Stimulated activated CD4-positive, alpha-beta T cell treated with anti-CD3 and anti-CD28 coated beads, Interleukin-15, amount 100 ng/mL, for 1 hour (primary cell): Measurements from ENCODE around the gene DKKL1.
"Not testable (repeated sequence)": the region's sequence is repeated elsewhere in the genome, so short reads cannot be mapped to it uniquely, and the experiment has no call there.

ENCODE experiments used
- DNase-seq, 2 donors: peaks; one replicate each; pipeline ENCODE4 v3.0.0-alpha.2; 2020; ENCODE audit warnings: low read depth in 1 of 2, low spot score in 1 of 2

DKKL1 gene

DNA sequence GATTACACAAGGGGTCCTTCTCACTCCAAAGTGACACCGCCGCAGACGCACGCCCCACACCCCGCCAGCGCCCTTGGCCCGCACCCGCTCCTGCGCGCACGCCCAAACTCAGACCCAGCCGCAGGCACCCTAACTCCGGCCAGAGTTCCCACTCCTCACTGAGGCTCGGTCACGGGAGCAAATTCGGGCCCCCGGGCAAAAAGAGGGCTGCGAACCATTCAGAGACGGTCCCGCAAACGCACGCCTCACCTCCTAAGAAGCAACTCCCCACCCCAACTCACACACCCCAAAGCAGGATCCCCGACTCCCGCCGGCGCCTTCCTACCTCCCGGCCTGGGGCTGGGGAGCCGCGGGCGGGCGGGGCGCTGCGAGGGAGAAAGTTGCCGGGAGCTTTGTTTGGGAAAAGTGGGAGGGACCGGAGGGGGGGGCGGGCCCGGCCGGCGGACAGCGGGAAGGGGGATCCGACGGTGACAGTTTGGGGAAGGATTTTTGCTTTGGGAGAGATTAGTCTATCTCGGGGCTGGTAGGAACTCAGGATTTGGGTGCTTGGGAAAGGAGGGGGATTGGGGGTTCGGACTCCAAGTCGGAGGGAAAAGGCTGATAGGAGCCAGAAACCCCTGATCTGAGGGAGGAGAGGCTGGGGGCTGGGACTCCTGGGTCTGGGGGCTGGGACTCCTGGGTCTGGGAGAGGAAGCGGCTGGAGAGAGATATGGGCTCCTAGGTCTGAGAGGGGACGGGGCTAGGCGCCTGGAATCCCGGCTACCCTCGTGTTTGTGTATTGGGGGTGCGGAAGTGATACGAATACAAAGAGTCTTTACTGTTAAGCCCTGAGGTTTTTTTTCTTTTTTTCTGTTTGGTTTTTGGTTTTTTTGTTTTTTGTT, 1.4 kb upstream of the DKKL1 start, which contains the start of gene TEAD2:
Gene TEAD2 (minus strand): TSS at position 369 of the 881 bp plus-strand sequence. CDS start 2,341 bp downstream, outside the sequence.
- DNase-seq: no peak

DNA sequence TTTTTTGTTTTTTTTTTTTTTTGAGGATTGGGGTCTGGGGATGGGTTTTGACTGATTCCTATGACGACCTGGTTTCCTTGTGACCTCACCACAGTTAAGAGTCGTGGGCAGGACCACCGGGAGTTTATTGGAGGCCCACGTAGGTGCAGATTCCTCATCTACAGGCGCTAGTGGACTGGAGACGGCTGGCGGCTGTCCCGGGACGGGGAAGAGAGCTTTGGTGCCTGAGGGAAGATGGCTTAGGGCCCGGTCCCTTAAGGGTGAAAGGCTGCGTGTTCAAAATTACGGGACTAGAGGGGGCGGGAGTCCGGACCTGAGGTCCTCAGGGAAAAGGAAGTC, 779 bp upstream of the DKKL1 start:
- DNase-seq: no peak

- DNase-seq: no peak
Measured at GRCh38 chr19:49364083-49364737, 533 bp downstream of the DKKL1 start.

GRCh38 chr19:49366110-49366509, 2.4 kb downstream of the DKKL1 start:
- DNase-seq: no peak

DNA sequence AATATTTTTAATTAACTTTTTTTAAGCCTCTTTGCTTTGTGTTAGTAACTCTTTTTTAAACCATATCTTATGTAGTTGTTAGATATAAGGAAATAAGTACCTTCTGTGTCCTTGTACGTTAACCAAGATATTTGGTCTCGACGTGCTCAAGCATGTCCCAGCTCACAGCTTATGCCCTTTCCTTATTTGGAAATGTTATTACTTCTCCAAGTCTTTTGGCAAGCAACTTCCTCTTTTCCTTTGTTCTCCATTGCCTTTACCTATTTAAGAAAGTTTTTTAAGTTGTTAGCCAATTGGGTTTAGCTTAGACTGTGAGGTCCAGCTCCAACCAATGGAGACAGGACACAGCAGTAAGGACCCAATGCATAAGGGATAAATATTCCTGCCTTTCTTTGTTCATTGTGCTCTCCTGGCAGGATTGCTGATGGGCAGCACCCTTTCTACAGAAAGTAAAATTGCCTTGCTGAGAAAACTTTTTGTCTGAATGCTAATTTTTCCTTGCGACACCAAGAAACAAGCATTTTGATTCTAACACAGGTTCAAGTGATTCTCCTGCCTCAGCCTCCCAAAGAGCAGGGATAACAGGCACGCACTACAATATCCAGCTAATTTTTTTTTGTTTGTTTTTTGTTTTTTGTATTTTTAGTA, 5.2 kb downstream of the DKKL1 start:
- no peak for DNase-seq

DNA sequence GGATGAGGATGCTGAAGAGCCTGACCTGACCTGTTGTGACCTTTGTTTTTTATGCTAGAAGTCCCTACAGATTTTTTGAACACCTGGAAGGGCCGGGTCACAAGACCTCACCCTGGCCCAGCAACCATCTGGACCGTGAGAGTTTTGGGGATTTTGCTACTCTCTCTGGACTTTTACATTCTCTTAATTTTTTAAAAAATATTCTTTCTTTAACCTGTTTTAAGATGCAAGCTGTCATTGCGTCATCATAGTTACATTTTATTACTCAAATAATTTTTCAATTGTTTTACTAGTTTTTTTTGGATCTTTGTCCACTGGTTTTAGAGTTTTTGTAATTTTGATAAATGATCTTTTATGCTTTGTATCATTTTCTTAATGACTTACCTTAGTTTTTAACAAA, 7.5 kb downstream of the DKKL1 start:
- no peak for DNase-seq

DNA sequence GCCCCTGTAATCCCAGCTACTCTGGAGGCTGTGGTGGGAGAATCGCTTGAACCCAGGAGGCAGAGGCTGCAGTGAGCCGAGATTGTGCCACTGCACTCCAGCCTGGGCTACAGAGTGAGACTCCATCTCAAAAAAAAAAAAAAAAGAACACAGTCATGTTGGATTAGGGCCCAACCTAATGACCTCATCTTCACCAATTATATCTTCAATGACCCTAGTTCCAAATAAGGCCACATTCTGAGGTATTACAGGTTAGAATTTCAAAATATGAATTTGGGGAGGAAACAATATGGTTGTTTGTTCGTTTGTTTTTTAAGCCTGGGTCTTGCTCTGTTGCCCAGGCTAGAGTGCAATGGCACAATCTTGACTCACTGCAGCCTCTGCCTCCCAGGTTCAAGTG, 9.5 kb downstream of the DKKL1 start:
- DNase-seq: not testable (repeated sequence)

GRCh38 chr19:49374665-49375434, 11.2 kb downstream of the DKKL1 start:
- no peak for DNase-seq

DNA sequence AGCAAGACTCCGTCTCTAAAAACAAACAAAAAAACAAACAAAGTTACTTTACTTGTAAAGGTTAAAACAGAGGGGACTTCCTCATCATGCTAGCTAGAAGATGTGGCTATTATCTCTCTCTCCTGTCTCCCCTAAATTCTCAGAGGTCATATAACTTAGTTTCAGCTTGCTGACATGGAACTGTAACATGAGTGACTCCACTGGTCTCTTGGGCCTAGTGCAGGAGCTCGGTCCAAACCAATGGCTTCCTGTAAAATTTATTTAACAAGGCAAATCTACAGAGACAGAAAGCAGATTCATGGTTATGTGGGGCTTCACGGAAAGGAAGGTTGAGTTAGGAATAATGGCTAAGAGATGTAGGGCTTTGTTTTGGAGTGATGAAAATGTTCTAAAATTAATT, 14.8 kb downstream of the DKKL1 start:
- no peak for DNase-seq

GRCh38 chr19:49380391-49380790, 16.7 kb downstream of the DKKL1 start:
- no peak for DNase-seq

- DNase-seq: no peak
Measured at GRCh38 chr19:49382639-49383038, 19.0 kb downstream of the DKKL1 start.

DNA sequence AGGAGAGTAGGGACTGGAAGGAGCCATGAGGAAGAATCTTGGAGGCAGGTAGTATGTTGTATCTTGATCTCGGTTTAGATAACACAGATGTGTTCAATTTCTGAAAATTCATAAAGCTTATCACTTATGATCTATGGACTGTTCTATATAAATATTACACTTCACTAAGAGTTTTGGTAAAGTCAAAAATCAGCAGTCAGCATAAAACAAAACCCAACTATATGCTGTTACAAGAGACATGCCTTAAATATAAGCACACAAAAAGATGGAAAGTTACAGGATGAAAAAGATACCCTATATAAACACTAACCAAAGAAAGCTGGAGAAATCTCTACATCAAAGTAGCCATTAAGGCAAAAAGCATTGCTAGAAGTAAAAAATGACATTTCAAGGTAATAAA, 19.9 kb downstream of the DKKL1 start:
- DNase-seq: no peak

DNA sequence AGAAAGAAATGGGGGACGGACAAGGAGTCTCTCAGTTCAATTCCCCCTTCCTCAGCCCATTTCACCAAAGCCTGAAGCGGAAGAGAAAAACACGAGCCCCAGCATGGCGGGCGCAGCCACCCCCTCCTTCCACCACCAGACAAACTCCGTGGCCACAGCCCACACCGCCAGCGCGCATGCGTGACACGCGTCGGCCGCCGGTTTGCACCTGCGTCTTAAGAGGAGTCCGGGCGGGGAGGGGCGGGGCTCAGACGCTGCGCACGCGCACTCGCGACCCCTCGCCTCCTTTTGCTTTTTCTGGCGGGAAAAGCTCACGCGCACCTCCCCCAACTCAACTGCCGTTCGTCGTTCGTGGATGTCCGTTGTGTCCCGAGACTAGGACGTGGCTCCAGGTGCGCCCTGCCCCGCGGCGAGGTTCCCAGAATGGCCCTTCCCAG, 24.3 kb downstream of the DKKL1 start, which contains the start of gene KASH5:
Gene KASH5 (plus strand): TSS at position 314 of the 437 bp plus-strand sequence. CDS start 2,635 bp downstream, outside the sequence.
- peak; percentile 63 to 86 for DNase-seq

DNA sequence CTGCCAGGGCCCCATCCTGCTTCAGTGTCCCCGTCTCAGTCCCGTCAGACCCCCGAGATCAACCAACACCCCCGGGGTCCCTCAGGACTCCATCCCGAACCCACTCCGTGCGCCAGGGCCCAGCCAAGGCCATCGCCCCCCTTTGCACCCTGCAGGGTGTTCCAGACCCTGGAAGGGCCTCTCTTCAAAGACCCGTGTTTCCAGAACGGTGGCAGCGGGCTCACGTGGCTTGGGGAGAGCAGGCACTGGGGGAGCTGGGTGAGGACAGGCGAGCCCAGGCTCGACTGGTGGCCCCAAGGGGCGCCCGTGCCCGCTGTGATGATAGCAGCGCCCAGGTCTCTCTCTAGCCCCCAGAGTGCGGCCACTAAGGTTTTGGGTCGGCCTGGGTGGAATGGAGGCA, 25.7 kb downstream of the DKKL1 start:
- DNase-seq: no peak

- no peak for DNase-seq
Measured at GRCh38 chr19:49390131-49390928, 26.7 kb downstream of the DKKL1 start.

DNA sequence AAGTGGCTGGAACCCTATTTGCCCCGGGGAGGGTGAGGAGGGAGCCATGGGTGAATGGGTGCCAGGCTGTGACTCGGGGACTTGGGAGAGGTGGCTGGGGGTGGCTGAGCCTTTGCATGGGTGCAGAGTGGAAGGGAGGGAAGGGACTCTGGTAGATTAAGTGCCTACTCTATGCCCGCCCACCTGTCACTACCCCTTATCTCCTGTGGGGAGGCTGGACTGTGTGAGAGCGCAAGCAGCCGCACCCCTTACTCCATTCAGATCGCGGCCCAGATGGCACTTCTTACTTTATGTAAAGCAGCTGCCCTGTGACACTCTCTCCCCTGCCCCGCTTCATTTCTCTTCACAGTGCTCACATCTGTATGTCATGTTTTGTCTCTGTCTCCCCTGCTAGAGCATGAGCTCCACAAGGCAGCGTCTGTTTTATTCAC, 27.3 kb downstream of the DKKL1 start:
- no peak for DNase-seq

DNA sequence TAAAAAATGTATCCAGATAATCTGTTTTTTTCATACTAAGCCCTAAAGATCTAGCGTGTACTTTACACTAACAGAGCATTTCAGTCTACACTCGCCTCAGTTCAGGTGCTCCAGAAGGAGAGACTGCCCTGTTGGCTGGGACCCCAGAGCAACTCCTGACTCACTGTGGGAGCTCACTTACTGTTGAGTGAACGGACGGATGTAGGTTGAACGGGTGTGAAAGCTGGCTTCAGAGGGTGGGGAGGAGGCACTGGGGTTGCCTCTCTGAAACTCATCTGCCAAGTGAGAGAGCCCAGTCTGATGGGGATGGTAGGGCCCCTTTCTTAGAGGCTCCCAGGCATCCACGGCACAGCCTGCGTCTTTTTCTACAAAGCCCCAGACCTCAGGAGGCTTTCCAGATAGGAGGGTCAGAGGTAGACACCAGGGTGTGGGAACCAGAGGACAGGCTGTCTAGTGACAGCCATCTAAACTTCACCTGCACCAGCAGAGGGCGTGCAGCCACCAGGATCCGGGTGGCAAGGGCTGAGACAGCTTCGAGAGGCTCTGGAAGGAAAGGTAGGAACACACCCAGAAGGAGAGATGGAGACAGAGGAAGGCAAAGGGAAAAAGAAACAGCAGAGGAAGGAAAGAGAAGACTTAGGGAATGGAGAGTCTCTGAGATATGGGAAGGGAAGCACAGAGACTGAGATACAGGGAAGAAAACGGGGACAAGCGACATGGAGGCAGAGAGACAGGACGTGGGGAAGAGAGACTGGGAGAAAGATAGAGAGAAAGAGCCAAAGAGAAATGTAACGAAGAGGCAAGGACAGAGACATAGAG, 28.1 kb downstream of the DKKL1 start:
- peak; percentile 64 to 67 for DNase-seq

- no peak for DNase-seq
Measured at GRCh38 chr19:49393881-49394280, 30.2 kb downstream of the DKKL1 start.
